Thyroid gland (tissue), 4 donors: ENCODE data around the gene AIF1L. TPM values are rescaled to one million over a fixed set of nuclear protein-coding genes. Genes with fewer than 3 reads are reported as not detected.
A peak's percentile ranks its signal among the peaks of the same experiment; 100 is the strongest.

Source experiments
- DNase-seq, 2 donors: peaks; one replicate each; pipeline ENCODE4 v3.0.0-alpha.2; 2019
- H3K27ac ChIP-seq, 3 donors: fragments of 200-600 bp; sonication (generic); 1 replicate in 2 of 3; 2 replicates in 1 of 3; pipeline ENCODE4 v1.5.1; 2016 to 2019; ENCODE audit warnings: mild to moderate bottlenecking in 1 of 3, moderate library complexity in 1 of 3
- H3K27me3 ChIP-seq: fragments of 200-600 bp; sonication (generic); one replicate; pipeline ENCODE4 v1.5.1; 2019
- H3K36me3 ChIP-seq, 2 donors: fragments of 200-600 bp; sonication (generic); one replicate each; pipeline ENCODE4 v1.5.1; 2016 to 2019
- H3K4me1 ChIP-seq, 2 donors: fragments of 200-600 bp; sonication (generic); one replicate each; pipeline ENCODE4 v1.5.1; 2017 to 2019
- H3K4me3 ChIP-seq, 3 donors: fragments of 200-600 bp; sonication (generic); replicated peaks in 1 of 3; 1 replicate in 2 of 3; 2 replicates in 1 of 3; pipeline ENCODE4 v1.5.1; 2016; ENCODE audit warnings: mild to moderate bottlenecking in 1 of 3
- H3K9me3 ChIP-seq: fragments of 200-600 bp; sonication (generic); one replicate; pipeline ENCODE4 v1.5.1; 2017
- POLR2A ChIP-seq, 2 donors: fragments of 450-650 bp; IDR thresholded peaks; one replicate each; pipeline ENCODE4 v1.6.1; 2017; ENCODE audit warnings: antibody characterized with exemption in 2 of 2, mild to moderate bottlenecking in 2 of 2, moderate library complexity in 1 of 2
- WGBS, 2 donors: methylation state at CpG; one replicate each; pipeline ENCODE4 v1.1.5; 2017; 5-methylcytosine and 5-hydroxymethylcytosine counted together
- intact Hi-C: fragments of 100-400 bp; cut with DNase I; formaldehyde crosslinking; loops from one replicate; pipeline ENCODE4 v1.15.1; 2023
- total RNA-seq, 4 donors: library from RNA; depleted of rRNA; stranded (reverse); fragments of >200 nt; gene quantifications; one replicate each; pipeline ENCODE4 v1.2.3, GENCODE V29; 2016
- TF ChIP-seq, protein P1 (sequence below), 6 experiments: fragments of 200-600 bp in 3 of 6; fragments of 450-650 bp in 3 of 6; sonication (generic) in 3 of 6; IDR thresholded peaks; one replicate each; pipeline ENCODE4 v1.5.1; 2016 to 2019; ENCODE audit warnings: antibody characterized with exemption in 6 of 6, mild to moderate bottlenecking in 2 of 6, inconsistent platforms in 1 of 6, moderate library complexity in 1 of 6

The AIF1L gene
- total RNA-seq, 4 donors from 2014 or later, result 43.0 to 114 (median 87.9) TPM

DNA sequence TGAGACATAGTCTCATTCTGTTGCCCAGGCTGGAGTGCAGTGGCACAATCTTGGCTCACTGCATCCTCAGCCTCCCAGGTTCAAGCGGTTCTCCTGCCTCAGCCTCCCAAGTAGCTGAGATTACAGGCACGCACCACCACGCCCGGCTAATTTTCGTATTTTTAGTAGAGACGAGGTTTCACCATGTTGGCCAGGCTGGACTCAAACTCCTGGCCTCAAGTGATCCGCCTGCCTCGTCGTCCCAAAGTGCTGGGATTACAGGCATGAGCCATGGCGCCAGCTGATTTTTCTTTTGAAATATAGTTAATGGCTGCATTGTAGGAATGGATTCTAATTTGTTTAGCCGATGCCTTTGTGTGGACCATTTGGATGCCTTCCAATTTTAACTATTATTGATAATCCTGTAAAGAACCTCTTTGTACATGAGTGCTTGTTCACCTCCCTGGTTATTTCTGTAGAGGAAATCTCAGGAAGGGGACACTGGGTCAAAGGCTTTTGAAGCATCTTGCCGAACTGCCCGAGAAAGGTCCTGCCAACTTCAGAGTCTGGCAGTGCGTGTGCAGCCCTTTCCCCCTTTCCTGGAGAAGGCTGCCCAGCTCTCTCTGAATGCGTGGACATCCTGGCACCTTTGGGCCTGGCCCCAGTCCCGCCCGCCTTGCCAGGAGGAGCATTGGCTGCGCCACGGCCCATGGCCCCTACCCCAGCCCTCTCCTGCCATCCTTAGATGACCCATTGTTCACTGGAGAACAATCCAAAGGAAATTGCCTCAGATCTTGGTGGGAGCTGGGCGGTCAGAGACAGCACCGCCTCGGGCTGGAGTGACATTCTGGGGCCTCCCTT lies 20.2 kb downstream of the AIF1L start:
- no peak for TF ChIP-seq POLR2A (IDR thresholded peaks at IDR 0.05)
- TF ChIP-seq, protein P1, sequence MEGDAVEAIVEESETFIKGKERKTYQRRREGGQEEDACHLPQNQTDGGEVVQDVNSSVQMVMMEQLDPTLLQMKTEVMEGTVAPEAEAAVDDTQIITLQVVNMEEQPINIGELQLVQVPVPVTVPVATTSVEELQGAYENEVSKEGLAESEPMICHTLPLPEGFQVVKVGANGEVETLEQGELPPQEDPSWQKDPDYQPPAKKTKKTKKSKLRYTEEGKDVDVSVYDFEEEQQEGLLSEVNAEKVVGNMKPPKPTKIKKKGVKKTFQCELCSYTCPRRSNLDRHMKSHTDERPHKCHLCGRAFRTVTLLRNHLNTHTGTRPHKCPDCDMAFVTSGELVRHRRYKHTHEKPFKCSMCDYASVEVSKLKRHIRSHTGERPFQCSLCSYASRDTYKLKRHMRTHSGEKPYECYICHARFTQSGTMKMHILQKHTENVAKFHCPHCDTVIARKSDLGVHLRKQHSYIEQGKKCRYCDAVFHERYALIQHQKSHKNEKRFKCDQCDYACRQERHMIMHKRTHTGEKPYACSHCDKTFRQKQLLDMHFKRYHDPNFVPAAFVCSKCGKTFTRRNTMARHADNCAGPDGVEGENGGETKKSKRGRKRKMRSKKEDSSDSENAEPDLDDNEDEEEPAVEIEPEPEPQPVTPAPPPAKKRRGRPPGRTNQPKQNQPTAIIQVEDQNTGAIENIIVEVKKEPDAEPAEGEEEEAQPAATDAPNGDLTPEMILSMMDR (IDR thresholded peaks at IDR 0.05), result no peak
- 82 to 92% methylated on average over 22 of the region's 22 CpGs for WGBS, 2 donors
- H3K4me3 ChIP-seq, result no peak overlapping the region
- H3K27ac ChIP-seq, result peak overlapping the region in 1 of 3 donors; percentile 3
- no peaks in the 10 kb centered on the region for H3K4me1 ChIP-seq
- H3K9me3 ChIP-seq, result no peaks in the 10 kb centered on the region
- DNase-seq, result no peak
- H3K36me3 ChIP-seq, result peaks cover 8 to 10% of the 10 kb centered on the region in 2 donors
- intact Hi-C loops, result no loop called here
- H3K27me3 ChIP-seq, result no peaks in the 10 kb centered on the region

- peak overlapping the region in 2 of 3 donors; percentile 2 to 41 for H3K27ac ChIP-seq
- intact Hi-C loops, result no loop called here
- no peaks in the 10 kb centered on the region for H3K27me3 ChIP-seq
- no peak overlapping the region for H3K4me3 ChIP-seq
- 76 to 87% methylated on average over 8 to 13 of the region's 13 CpGs for WGBS, 2 donors
- no peaks in the 10 kb centered on the region for H3K4me1 ChIP-seq
- TF ChIP-seq, protein P1 (IDR thresholded peaks at IDR 0.05), result no peak
- no peak for TF ChIP-seq POLR2A (IDR thresholded peaks at IDR 0.05)
- DNase-seq, result no peak
- peaks cover 13 to 17% of the 10 kb centered on the region in 2 donors for H3K36me3 ChIP-seq
- no peaks in the 10 kb centered on the region for H3K9me3 ChIP-seq
These were observed 20.9 kb downstream of the AIF1L start for GRCh38 chr9:131117121-131117761.

DNA sequence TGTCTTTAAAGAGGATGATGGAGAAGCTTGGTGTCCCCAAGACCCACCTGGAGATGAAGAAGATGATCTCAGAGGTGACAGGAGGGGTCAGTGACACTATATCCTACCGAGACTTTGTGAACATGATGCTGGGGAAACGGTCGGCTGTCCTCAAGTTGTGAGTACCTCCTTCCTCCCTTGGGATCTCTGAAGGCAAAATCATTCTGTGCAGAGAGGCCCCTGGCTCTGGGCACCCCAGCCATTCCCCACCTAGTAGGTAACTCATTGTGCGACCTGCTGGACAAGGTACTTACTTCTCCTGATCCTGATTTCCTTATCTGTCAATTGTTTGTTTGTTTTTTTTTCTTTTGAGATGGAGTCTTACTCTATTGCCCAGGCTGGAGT lies 21.4 kb downstream of the AIF1L start:
- intact Hi-C loops, result no loop called here
- WGBS, 2 donors, result 73 to 75% methylated on average over 4 of the region's 4 CpGs
- Histone ChIP-seq H3K36me3 (peaks cover 13 to 17% of the 10 kb centered on the region in 2 donors), H3K27ac (peak overlapping the region in 2 of 3 donors; percentile 2 to 41), H3K27me3 (no peaks in the 10 kb centered on the region), H3K4me3 (no peak overlapping the region), H3K4me1 (no peaks in the 10 kb centered on the region), H3K9me3 (no peaks in the 10 kb centered on the region)
- no peak for TF ChIP-seq POLR2A (IDR thresholded peaks at IDR 0.05)
- TF ChIP-seq, protein P1 (IDR thresholded peaks at IDR 0.05), result no peak
- no peak for DNase-seq

GRCh38 chr9:131119600-131119999 lies 23.3 kb downstream of the AIF1L start:
- intact Hi-C loops, result no loop called here
- WGBS, 2 donors, result 79 to 81% methylated on average over 8 of the region's 8 CpGs

More at GRCh38 chr9:131119600-131119999, 23.3 kb downstream of the AIF1L start:
- Histone ChIP-seq H3K4me3 (no peak overlapping the region), H3K9me3 (no peaks in the 10 kb centered on the region), H3K27me3 (no peaks in the 10 kb centered on the region), H3K36me3 (peaks cover 13 to 17% of the 10 kb centered on the region in 2 donors), H3K27ac (no peak overlapping the region), H3K4me1 (peaks cover 0 to 2% of the 10 kb centered on the region in 2 donors)
- DNase-seq, result no peak
- TF ChIP-seq POLR2A (IDR thresholded peaks at IDR 0.05), result no peak
- TF ChIP-seq, protein P1 (IDR thresholded peaks at IDR 0.05), result no peak
